Tibial artery (tissue), 4 donors: ENCODE results near the gene SRRM1.

Experiments used
- DNase-seq, 2 donors: peaks; one replicate each; pipeline ENCODE4 v3.0.0-alpha.2; 2019
- H3K27ac ChIP-seq, 2 donors: fragments of 200-600 bp; sonication (generic) in 1 of 2; 1 replicate in 1 of 2; 2 replicates in 1 of 2; pipeline ENCODE4 v1.5.1; 2018 to 2019; ENCODE audit warnings: mild to moderate bottlenecking in 1 of 2
- H3K27me3 ChIP-seq, 2 donors: fragments of 200-600 bp; sonication (generic) in 1 of 2; one replicate each; pipeline versions ENCODE4 v1.5.1 to v1.6.0; 2016 to 2019
- H3K36me3 ChIP-seq, 3 donors: fragments of 200-600 bp; sonication (generic) in 2 of 3; one replicate each; pipeline ENCODE4 v1.5.1; 2016 to 2019; ENCODE audit warnings: mild to moderate bottlenecking in 2 of 3
- H3K4me1 ChIP-seq, 4 donors: fragments of 200-600 bp; sonication (generic) in 2 of 4; 1 replicate in 3 of 4; 2 replicates in 1 of 4; pipeline ENCODE4 v1.5.1; 2016 to 2019
- H3K4me3 ChIP-seq, 2 donors: fragments of 200-600 bp; sonication (generic) in 1 of 2; 1 replicate in 1 of 2; 2 replicates in 1 of 2; pipeline ENCODE4 v1.5.1; 2018 to 2019; ENCODE audit warnings: mild to moderate bottlenecking in 2 of 2
- H3K9me3 ChIP-seq, 3 donors: fragments of 200-600 bp; sonication (generic) in 1 of 3; one replicate each; pipeline ENCODE4 v1.5.1; 2016 to 2019
- intact Hi-C: fragments of 100-400 bp; cut with DNase I; formaldehyde crosslinking; loops from one replicate; pipeline ENCODE4 v1.15.0; 2023; ENCODE audit warnings: low total_unique reads
- TF ChIP-seq, protein P1 (sequence below), 2 experiments: fragments of 200-600 bp in 1 of 2; fragments of 450-650 bp in 1 of 2; IDR thresholded peaks; one replicate each; pipeline ENCODE4 v1.5.1; 2017 to 2019; ENCODE audit warnings: antibody characterized with exemption in 2 of 2, mild to moderate bottlenecking in 1 of 2, moderate library complexity in 1 of 2

SRRM1 gene

DNA sequence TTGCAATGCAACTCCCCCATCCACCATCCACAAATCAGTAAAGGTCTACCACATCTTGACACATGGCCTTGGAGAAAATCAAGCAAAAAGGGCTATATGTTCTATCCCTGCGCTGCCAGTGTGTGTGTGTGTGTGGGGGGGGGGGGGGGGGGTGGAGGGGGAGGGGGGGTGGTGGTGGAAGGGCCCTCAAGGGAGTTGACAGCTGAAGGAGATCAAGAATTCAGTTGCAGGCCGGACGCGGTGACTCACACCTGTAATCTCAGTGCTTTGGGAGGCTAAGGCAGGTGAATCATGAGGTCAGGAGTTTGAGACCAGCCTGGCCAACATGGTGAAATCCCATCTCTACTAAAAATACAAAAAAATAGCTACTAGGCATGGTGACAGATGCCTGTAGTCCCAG is 64.6 kb downstream of the SRRM1 start:
- H3K4me1 ChIP-seq = peaks cover 0 to 8% (median 3%) of the 10 kb centered on the region in 4 donors
- intact Hi-C loops = no loop called here
- H3K9me3 ChIP-seq = no peaks in the 10 kb centered on the region
- no peak overlapping the region for H3K4me3 ChIP-seq
- no peaks in the 10 kb centered on the region for H3K27me3 ChIP-seq
- no peaks in the 10 kb centered on the region for H3K36me3 ChIP-seq
- DNase-seq = no peak
- no peak overlapping the region for H3K27ac ChIP-seq
- TF ChIP-seq, protein P1, sequence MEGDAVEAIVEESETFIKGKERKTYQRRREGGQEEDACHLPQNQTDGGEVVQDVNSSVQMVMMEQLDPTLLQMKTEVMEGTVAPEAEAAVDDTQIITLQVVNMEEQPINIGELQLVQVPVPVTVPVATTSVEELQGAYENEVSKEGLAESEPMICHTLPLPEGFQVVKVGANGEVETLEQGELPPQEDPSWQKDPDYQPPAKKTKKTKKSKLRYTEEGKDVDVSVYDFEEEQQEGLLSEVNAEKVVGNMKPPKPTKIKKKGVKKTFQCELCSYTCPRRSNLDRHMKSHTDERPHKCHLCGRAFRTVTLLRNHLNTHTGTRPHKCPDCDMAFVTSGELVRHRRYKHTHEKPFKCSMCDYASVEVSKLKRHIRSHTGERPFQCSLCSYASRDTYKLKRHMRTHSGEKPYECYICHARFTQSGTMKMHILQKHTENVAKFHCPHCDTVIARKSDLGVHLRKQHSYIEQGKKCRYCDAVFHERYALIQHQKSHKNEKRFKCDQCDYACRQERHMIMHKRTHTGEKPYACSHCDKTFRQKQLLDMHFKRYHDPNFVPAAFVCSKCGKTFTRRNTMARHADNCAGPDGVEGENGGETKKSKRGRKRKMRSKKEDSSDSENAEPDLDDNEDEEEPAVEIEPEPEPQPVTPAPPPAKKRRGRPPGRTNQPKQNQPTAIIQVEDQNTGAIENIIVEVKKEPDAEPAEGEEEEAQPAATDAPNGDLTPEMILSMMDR (IDR thresholded peaks at IDR 0.05) = no peak

DNA sequence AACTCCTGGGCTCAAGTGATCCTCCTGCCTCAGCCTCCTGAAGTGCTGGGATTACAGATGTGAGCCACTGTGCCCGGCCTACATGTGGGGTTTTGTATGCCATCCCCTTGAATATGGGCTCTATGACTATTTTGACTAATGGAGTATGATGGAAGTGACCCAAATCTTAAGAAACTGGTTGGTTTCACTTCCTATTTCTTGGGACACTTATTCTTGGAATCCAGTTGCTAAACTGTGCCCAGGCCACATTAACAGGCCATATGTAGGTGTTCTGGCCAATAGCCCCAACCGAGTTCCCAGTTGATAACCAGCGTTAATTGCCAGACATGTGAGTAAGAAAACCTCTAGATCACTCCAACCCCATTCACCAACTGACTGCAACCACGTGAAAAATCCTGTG is 65.8 kb downstream of the SRRM1 start:
- Histone ChIP-seq H3K27me3 (no peaks in the 10 kb centered on the region), H3K4me1 (peaks cover 0 to 8% (median 3%) of the 10 kb centered on the region in 4 donors), H3K36me3 (no peaks in the 10 kb centered on the region), H3K27ac (no peak overlapping the region), H3K9me3 (no peaks in the 10 kb centered on the region), H3K4me3 (no peak overlapping the region)
- DNase-seq = no peak
- intact Hi-C loops = no loop called here
- TF ChIP-seq, protein P1 (IDR thresholded peaks at IDR 0.05) = no peak

DNA sequence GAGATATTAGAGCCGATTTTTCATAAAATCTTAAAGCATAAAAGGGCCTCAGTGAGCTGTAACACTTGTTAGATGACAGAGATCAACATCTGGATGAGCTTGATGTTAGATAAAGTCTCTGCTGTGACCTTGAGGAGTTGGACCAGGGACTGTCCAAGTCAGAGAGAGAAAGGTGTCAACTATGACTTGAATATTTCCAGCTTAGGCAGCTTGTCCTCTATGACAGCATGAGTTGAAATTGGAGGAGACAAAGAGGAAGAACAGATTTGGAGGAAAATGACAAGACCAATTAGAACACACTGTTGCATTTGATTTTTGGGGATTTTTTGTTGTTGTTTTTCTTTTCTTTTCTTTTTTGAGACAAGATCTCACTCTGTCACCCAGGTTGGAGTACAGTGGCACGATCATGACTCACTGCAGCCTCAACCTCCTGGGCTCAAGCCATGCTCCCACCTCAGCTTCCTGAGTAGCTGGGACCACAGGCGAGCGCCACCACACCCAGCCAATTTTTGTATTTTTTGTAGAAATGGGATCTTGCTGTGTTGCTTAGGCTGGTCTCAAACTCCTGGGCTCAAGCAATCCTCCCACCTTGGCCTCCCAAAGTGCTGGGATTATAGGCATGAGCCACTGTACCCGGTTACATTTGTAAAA is 66.8 kb downstream of the SRRM1 start:
- intact Hi-C loops = no loop called here
- H3K27me3 ChIP-seq = no peaks in the 10 kb centered on the region
- no peak for DNase-seq
- no peak overlapping the region for H3K4me3 ChIP-seq
- peaks cover 0 to 13% (median 4%) of the 10 kb centered on the region in 4 donors for H3K4me1 ChIP-seq
- TF ChIP-seq, protein P1 (IDR thresholded peaks at IDR 0.05) = no peak
- no peak overlapping the region for H3K27ac ChIP-seq
- H3K9me3 ChIP-seq = no peaks in the 10 kb centered on the region
- no peaks in the 10 kb centered on the region for H3K36me3 ChIP-seq

DNA sequence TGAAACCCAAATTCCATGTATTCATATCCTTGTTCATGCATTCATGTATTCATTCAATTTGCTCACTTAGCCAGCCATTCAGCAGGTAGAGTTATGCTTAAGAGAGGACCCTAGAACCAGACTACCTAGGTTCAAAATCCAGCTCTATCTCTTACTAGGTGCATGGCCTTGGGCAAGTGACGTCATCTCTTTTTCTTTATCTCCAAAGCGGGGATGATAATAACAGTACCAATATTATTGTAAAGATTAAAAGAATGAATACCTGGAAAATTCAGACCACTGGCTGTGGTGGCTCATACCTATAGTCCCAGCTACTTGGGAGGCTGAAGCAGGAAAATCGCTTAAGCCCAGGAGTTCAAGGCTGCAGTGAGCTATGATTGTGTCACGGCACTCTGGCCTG is 68.2 kb downstream of the SRRM1 start:
- H3K9me3 ChIP-seq = no peaks in the 10 kb centered on the region
- H3K36me3 ChIP-seq = no peaks in the 10 kb centered on the region
- intact Hi-C loops = no loop called here
- no peaks in the 10 kb centered on the region for H3K27me3 ChIP-seq
- DNase-seq = no peak
- TF ChIP-seq, protein P1 (IDR thresholded peaks at IDR 0.05) = no peak
- peaks cover 0 to 8% (median 1%) of the 10 kb centered on the region in 4 donors for H3K4me1 ChIP-seq
- H3K27ac ChIP-seq = no peak overlapping the region
- H3K4me3 ChIP-seq = no peak overlapping the region

DNA sequence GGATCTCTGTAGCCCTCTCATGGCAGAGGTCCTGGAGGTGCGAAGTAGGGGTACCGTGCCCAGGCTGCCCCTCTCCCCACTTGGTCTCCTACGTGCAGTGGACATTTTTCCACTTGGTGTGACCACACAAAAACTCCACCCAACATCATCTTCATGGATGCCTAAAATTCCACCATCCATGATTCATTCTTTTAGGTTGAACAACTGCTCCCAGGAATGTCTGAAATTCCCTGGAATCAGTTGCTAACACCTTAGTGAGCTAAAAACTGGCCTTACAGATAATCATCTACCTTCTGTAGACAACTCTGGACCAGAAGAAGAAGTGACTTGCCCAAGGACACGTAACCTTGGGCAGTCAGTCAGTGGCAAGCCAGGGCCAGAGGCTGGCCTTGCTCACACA is 70.1 kb downstream of the SRRM1 start:
- no peaks in the 10 kb centered on the region for H3K27me3 ChIP-seq
- no peaks in the 10 kb centered on the region for H3K9me3 ChIP-seq
- H3K36me3 ChIP-seq = no peaks in the 10 kb centered on the region
- H3K4me3 ChIP-seq = no peak overlapping the region
- DNase-seq = no peak
- intact Hi-C loops = no loop called here
- H3K4me1 ChIP-seq = peaks cover 0 to 8% (median 4%) of the 10 kb centered on the region in 4 donors
- TF ChIP-seq, protein P1 (IDR thresholded peaks at IDR 0.05) = no peak
- H3K27ac ChIP-seq = no peak overlapping the region

DNA sequence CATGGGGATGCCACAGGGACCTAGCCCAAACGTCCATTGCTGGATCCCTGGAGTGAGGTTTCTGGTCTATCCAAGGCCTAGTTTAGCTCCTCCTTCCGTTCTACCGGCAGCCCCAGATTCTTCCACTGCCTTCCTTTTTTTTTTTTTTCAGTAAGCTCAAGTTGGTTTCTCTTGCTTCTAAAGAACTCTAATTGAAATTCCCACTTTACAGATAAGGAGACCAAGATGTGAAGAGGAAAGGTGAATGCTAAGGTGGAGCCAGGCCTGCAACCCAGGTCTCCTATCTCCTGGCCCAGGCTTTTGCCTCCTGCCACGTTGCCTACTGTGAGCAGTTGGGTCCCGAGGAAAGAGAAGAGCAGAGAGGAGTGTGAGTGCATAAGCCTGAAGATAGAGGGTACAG is 70.6 kb downstream of the SRRM1 start:
- H3K4me1 ChIP-seq = peaks cover 0 to 13% (median 9%) of the 10 kb centered on the region in 4 donors
- H3K36me3 ChIP-seq = no peaks in the 10 kb centered on the region
- intact Hi-C loops = no loop called here
- no peak for DNase-seq
- TF ChIP-seq, protein P1 (IDR thresholded peaks at IDR 0.05) = no peak
- no peaks in the 10 kb centered on the region for H3K27me3 ChIP-seq
- H3K9me3 ChIP-seq = no peaks in the 10 kb centered on the region
- H3K27ac ChIP-seq = no peak overlapping the region
- no peak overlapping the region for H3K4me3 ChIP-seq
